AG04450 (cell line): ENCODE data around the gene PPHLN1. TPM values are rescaled to one million over a fixed set of nuclear protein-coding genes. Genes with fewer than 3 reads are reported as not detected.

Experiments
- CTCF ChIA-PET: fragments of 300-600, 350-600 bp; formaldehyde crosslinking; extraction: SDS; loops from one replicate; lab custom pipeline; 2022; ENCODE audit warnings: antibody characterized with exemption, inconsistent platforms; lab: Charles Lee
- POLR2A ChIA-PET: fragments of 350-600 bp; formaldehyde crosslinking; extraction: SDS; loops from one replicate; lab custom pipeline; 2021; ENCODE audit warnings: antibody characterized with exemption, inconsistent platforms; lab: Yijun Ruan, JAX
- DNase-seq: peaks from one replicate; pipeline ENCODE4 v3.0.0-alpha.2; 2011; ENCODE audit warnings: low read depth, low spot score
- H3K27ac ChIP-seq: one replicate; pipeline ENCODE4 v1.5.1; 2012; ENCODE audit warnings: low read depth, low read length, control low read depth
- H3K27me3 ChIP-seq: one replicate; pipeline ENCODE4 v1.6.0; 2012; ENCODE audit warnings: low read length; ENCODE audit not compliant: control insufficient read depth, insufficient read depth
- H3K4me3 ChIP-seq: 2 replicates; pipeline ENCODE4 v1.5.1; 2011; ENCODE audit warnings: mild to moderate bottlenecking, low read depth, low read length, control low read depth
- H3K9me3 ChIP-seq: 2 replicates; pipeline ENCODE4 v1.5.1; 2012; ENCODE audit warnings: low read length; ENCODE audit not compliant: control insufficient read depth, insufficient read depth
- polyA plus RNA-seq: library from polyadenylated mRNA; depleted of rRNA; stranded (reverse); fragments of >200 nt; gene quantifications from 2 replicates; pipeline ENCODE4 v1.2.3, GENCODE V29; 2011
- TF ChIP-seq, protein P1 (sequence below): IDR thresholded peaks from 2 replicates; pipeline ENCODE4 v1.5.1; 2011; ENCODE audit warnings: low read depth, low read length, control low read depth, inconsistent platforms

Gene PPHLN1
- polyA plus RNA-seq, 1 experiment = 89.1 TPM

DNA sequence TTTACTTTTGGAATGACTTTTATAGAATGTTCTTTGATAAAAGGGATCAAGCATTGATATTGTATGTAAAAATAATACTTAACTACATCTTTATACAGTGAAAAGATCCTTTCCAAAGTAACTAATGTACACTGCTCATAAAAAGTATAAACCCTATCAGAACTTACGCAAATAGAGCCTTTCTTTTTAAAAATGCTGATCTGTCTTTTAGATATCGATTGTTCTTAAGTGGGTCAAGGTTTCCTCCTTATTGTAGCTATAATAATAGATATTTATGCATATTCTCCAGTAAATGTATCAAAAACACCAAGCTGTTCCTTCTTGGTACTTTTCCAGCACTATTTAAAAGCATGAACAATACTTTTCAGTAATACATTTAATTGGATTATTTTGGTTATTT is 68.5 kb downstream of the PPHLN1 start:
- Histone ChIP-seq H3K9me3 (no peaks in the 10 kb centered on the region), H3K27me3 (no peaks in the 10 kb centered on the region), H3K27ac (no peak overlapping the region), H3K4me3 (no peak overlapping the region)
- ChIA-PET CTCF (interaction anchor here (2.4 kb wide), 1 partner anchor 22 kb away, joined by 9 read pairs; no protein-coding TSS in a partner anchor), POLR2A (no interaction called here)
- TF ChIP-seq, protein P1, sequence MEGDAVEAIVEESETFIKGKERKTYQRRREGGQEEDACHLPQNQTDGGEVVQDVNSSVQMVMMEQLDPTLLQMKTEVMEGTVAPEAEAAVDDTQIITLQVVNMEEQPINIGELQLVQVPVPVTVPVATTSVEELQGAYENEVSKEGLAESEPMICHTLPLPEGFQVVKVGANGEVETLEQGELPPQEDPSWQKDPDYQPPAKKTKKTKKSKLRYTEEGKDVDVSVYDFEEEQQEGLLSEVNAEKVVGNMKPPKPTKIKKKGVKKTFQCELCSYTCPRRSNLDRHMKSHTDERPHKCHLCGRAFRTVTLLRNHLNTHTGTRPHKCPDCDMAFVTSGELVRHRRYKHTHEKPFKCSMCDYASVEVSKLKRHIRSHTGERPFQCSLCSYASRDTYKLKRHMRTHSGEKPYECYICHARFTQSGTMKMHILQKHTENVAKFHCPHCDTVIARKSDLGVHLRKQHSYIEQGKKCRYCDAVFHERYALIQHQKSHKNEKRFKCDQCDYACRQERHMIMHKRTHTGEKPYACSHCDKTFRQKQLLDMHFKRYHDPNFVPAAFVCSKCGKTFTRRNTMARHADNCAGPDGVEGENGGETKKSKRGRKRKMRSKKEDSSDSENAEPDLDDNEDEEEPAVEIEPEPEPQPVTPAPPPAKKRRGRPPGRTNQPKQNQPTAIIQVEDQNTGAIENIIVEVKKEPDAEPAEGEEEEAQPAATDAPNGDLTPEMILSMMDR = no peak
- no peak for DNase-seq

DNA sequence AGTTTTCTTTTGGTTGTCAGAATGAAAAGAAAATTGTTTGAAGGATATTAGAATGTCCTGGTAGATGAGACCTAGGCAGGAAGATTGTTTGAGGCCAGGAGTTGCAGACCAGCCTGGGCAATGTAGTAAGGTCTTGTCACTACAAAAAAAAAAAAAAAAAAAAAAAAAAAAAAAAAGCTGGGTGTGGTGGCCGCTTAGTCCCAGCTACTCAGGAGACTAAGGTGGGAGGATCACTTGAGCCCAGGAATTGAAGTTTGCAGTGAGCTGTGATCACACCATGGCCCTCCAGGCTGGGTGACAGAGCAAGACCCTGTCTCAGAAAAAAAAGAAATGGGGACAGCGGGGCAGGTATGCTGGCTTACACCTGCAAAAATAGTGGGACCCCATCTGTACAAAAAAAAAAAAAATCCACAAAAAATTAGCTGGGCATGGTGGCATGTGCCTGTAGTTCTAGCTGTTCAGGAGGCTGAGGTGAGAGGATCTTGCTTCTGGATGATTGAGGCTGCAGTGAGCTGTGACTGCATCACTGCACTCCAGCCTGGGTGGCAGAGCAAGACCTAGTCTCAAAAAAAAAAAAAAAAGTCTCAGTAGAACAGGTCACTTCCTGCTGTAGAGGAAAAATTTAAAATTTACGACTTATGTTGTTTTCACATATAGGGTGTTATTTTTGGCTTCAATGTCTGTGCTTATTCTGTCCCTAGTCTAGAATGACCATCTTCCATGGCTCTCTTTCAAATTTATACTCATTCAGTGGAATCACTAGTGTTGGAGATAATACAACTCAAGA is 70.7 kb downstream of the PPHLN1 start:
- DNase-seq = no peak
- ChIA-PET CTCF (interaction anchor here (0.7 to 1.1 kb wide), 2 partner anchors 24 to 72 kb away, joined by 3 to 4 read pairs; no protein-coding TSS in a partner anchor), POLR2A (interaction anchor here (0.7 kb wide), 1 partner anchor 54 kb away, joined by 6 read pairs; no protein-coding TSS in a partner anchor)
- Histone ChIP-seq H3K9me3 (peaks cover 3% of the 10 kb centered on the region; the same call in 1 of the 2 replicates), H3K27ac (no peak overlapping the region), H3K4me3 (no peak overlapping the region), H3K27me3 (no peaks in the 10 kb centered on the region)
- TF ChIP-seq, protein P1 = no peak

DNA sequence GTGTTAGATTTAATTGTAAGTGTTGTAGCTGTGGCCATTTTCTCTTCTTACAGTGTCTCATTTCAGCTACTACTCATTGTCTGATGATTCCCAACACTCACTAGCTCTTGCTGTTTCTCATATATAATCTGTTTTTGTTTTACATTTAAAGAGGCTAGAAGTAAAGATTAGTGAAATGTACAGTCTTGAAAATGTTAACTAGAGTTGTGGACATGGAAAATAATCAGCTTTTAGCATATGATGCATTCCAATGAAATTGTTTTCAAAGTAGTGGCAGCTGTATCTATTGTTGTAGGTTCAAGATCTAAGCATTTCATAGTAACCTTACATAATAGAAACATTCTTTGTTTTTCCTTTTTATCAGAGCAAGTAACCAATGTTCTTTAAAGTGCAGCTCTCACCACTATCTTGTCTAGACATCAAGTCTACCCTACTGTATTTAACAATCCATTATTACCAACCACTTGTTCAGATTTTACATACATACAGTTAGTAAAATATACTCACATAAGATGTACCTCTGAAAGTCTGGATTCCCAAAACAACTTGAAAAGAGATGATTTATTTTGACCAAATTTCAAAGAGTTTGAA is 76.9 kb downstream of the PPHLN1 start:
- H3K27ac ChIP-seq = no peak overlapping the region
- no peak for DNase-seq
- TF ChIP-seq, protein P1 = no peak
- H3K4me3 ChIP-seq = no peak overlapping the region
- CTCF ChIA-PET = interaction anchor here (2.1 kb wide), 1 partner anchor 31 kb away, joined by 8 read pairs; no protein-coding TSS in a partner anchor
- POLR2A ChIA-PET = no interaction called here
- H3K27me3 ChIP-seq = no peaks in the 10 kb centered on the region
- H3K9me3 ChIP-seq = peaks cover 3% of the 10 kb centered on the region; the same call in 1 of the 2 replicates

DNA sequence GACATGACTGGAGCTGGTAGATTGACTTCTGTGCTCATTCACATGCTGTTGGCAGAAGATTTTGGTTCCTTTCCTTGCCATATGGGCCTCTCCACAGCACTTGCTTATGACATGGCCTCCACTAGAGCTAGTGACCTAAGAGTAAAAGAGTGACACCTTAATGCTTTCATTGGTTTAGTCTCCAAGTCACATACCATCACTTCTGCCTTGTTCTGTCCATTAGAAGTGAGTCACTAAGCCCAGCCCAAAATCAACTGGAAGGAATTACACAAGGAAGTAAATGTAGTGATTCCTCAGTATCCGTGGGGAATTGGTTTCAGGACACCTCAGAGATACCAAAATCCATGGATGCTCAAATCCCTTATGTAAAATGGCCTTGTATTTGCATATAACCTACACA is 81.3 kb downstream of the PPHLN1 start:
- no peak overlapping the region for H3K27ac ChIP-seq
- TF ChIP-seq, protein P1 = no peak
- no peaks in the 10 kb centered on the region for H3K9me3 ChIP-seq
- POLR2A ChIA-PET = no interaction called here
- DNase-seq = no peak
- H3K27me3 ChIP-seq = no peaks in the 10 kb centered on the region
- no peak overlapping the region for H3K4me3 ChIP-seq
- CTCF ChIA-PET = interaction anchor here (1.6 kb wide), 1 partner anchor 35 kb away, joined by 11 read pairs; no protein-coding TSS in a partner anchor

DNA sequence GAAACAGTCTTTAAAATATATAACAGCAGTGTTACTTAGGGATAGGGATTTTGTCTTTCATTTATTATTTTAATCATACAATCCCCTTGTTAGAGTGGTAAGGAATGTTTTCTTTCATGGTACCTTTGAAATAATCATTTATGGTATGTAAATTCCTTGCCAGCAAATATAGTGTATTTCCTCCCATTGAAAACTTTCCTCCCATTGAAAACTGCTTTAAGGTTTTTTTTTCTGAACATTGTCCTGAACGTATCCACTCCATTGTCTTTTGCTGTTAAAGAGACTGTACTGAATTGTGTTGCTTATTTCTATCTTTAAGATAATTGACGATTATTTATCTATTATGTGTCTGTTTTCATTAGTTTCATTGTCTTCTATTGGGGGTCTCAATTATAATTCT is 83.5 kb downstream of the PPHLN1 start:
- DNase-seq = no peak
- no peak overlapping the region for H3K4me3 ChIP-seq
- no peak overlapping the region for H3K27ac ChIP-seq
- CTCF ChIA-PET = interaction anchor here (1.0 kb wide), 1 partner anchor 38 kb away, joined by 3 read pairs; no protein-coding TSS in a partner anchor
- no peaks in the 10 kb centered on the region for H3K27me3 ChIP-seq
- no peaks in the 10 kb centered on the region for H3K9me3 ChIP-seq
- TF ChIP-seq, protein P1 = no peak
- POLR2A ChIA-PET = no interaction called here
